ENCODE data around the gene MAPK12. TPM values are rescaled to one million over a fixed set of nuclear protein-coding genes. Genes with fewer than 3 reads are reported as not detected.

Gene MAPK12
- total and polyA plus RNA-seq, 2 of the 8 experiments (the other 6 are each of a cell fraction or from before 2014, with no cell fraction given) = 17.3 to 20.3 TPM

DNA sequence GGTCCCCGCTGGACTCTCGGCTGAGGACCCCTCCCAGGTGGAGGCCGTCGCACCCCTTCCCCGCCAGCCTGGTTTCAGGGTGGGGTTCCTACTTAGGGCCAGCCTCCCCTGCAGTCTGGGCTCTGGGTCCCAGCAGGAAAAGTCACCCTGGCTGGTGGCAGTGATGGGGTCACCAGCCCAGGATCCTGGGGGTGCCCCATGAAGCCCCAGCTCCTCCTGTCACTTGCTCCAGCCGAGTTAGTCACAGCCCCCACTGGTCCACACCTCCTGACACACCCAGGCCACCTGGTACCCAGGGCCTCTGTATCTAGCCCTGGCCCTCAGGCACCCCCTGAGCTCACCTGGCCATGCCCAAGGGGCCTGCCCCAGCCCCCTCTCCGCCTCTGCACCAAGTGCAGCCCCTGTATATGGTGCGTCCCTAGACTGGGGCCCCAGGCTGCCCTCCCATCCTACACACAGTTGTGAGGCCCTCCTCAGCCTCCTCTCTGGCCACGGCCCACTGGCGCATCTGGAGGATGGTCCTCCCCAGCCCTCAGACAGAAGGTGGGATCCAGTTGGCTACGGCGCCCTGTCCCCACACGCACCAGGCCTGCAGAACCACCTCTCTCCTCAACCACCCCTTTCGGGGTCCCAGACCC, 39.3 kb upstream of the MAPK12 start:
- H4K5ac ChIP-seq (ENCODE audit: insufficient read length, low read depth, low read length) = no peak overlapping the region
- ChIA-PET CTCF (ENCODE audit: partially characterized antibody) (interaction anchor here (0.7 to 1.5 kb wide), 6 partner anchors 25 to 100 kb away, joined by 3 to 4 read pairs (median 3); no protein-coding TSS in a partner anchor), POLR2A (ENCODE audit: partially characterized antibody) (interaction anchor here (0.7 to 1.6 kb wide), 4 partner anchors 11 to 50 kb away, joined by 3 to 6 read pairs (median 4); partner anchors contain the start of gene HDAC10)
- no peaks in the 10 kb centered on the region for H3K36me3 ChIP-seq (ENCODE audit: control insufficient read depth in 2 of 4, insufficient read depth in 4 of 4, low read length in 3 of 4)
- H3K4me2 ChIP-seq (ENCODE audit: insufficient read depth in 1 of 2, low read depth in 2 of 2, low read length in 2 of 2) = peak overlapping the region; percentile 53 to 77
- no peak overlapping the region for H2BK5ac ChIP-seq (ENCODE audit: low read depth, low read length)
- H3K27ac ChIP-seq (ENCODE audit: low read depth, low read length) = no peak overlapping the region
- H2AFZ ChIP-seq (ENCODE audit: low read length) = no peak overlapping the region
- DNase-seq (ENCODE audit: low read depth in 1 of 2, low spot score in 2 of 2) = no peak
- H2BK15ac ChIP-seq (ENCODE audit: low read length) = 0 out of 2 replicates have a peak overlapping the region, but pooled peaks have one; percentile 29
- no peak overlapping the region for H3K14ac ChIP-seq (ENCODE audit: insufficient read length)
- FAIRE-seq = no peak
- peaks cover 3 to 40% (median 20%) of the 10 kb centered on the region in 4 experiments for H3K4me1 ChIP-seq (replicated peaks in 1 of 4; ENCODE audit: control insufficient read depth in 3 of 4, insufficient read depth in 4 of 4, low read length in 3 of 4)
- peaks cover 0 to 33% of the 10 kb centered on the region in 2 experiments; a peak in 3 of 4 replicates for H3K79me2 ChIP-seq (ENCODE audit: control insufficient read depth in 1 of 2, insufficient read depth in 2 of 2, low read length in 2 of 2)
- no peak overlapping the region for H2BK12ac ChIP-seq (ENCODE audit: low read depth, low read length)
- no peaks in the 10 kb centered on the region for H3K9me3 ChIP-seq (ENCODE audit: insufficient read depth in 2 of 2, low read depth in 1 of 2, low read length in 1 of 2)
- no peak overlapping the region for H3K23ac ChIP-seq (ENCODE audit: insufficient read length)
- H3K23me2 ChIP-seq (ENCODE audit: low read depth, low read length) = peaks cover 9% of the 10 kb centered on the region; the same call in 1 of the 2 replicates
- no peak overlapping the region for H3K9ac ChIP-seq (replicated peaks in 1 of 4; ENCODE audit: extremely low read depth in 1 of 4, low read depth in 3 of 4, low read length in 3 of 4)
- no peak overlapping the region for H3K18ac ChIP-seq (ENCODE audit: extremely low read depth, low read length)
- peaks cover 18% of the 10 kb centered on the region for H3K79me1 ChIP-seq (ENCODE audit: low read depth, low read length)
- H4K91ac ChIP-seq (replicated peaks; ENCODE audit: insufficient read length, low read length) = no peak overlapping the region
- H3K27me3 ChIP-seq (replicated peaks in 1 of 4; ENCODE audit: control insufficient read depth in 3 of 4, extremely low read depth in 1 of 4, insufficient read depth in 3 of 4, low read length in 3 of 4) = no peaks in the 10 kb centered on the region; a peak in 2 of 7 replicates
- peaks cover 16 to 39% of the 10 kb centered on the region in 2 experiments for H4K20me1 ChIP-seq (replicated peaks in 1 of 2; ENCODE audit: control insufficient read depth in 1 of 2, insufficient read depth in 2 of 2, low read length in 2 of 2)
- H3K4me3 ChIP-seq (ENCODE audit: extremely low read depth in 1 of 4, insufficient read depth in 2 of 4, low read depth in 3 of 4, low read length in 4 of 4) = peak overlapping the region in 2 of 4 experiments; percentile 35 to 68; a peak in 4 of 8 replicates
- no peak overlapping the region for H3K56ac ChIP-seq (replicated peaks; ENCODE audit: insufficient read length, low read depth, low read length)
- H2AK5ac ChIP-seq (ENCODE audit: low read depth, low read length) = peak overlapping the region; percentile 3; the same call in 1 of the 2 replicates
- TF ChIP-seq SP4 (IDR thresholded peaks at IDR 0.05; ENCODE audit: low read length) (no peak), POLR2AphosphoS5 (IDR thresholded peaks at IDR 0.05; ENCODE audit: low read depth, low read length) (no peak), EP300 (IDR thresholded peaks at IDR 0.05; ENCODE audit: borderline replicate concordance in 1 of 2, low read depth in 2 of 2, low read length in 2 of 2) (no peak), ATF3 (IDR thresholded peaks at IDR 0.05; ENCODE audit: insufficient read depth, low read depth, low read length) (no peak), CHD1 (IDR thresholded peaks at IDR 0.05; ENCODE audit: low read depth, low read length) (no peak)
- H2BK20ac ChIP-seq (ENCODE audit: low read length) = no peak overlapping the region
- H4K8ac ChIP-seq (ENCODE audit: extremely low read depth, insufficient read depth, low read length) = peak overlapping the region; percentile 35
- H2BK120ac ChIP-seq (replicated peaks; ENCODE audit: low read depth, low read length) = no peak overlapping the region
- H3K4ac ChIP-seq (replicated peaks; ENCODE audit: insufficient read length, low read depth, low read length) = no peak overlapping the region
- 71% methylated on average over 13 of the region's 14 CpGs; no CpG with 5 or more reads in 1 of the 2 experiments for WGBS, 2 experiments (ENCODE audit: extremely low coverage in 1 of 2, insufficient coverage in 1 of 2, insufficient read length in 1 of 2, insufficient replicate concordance in 2 of 2, low coverage in 1 of 2, low lambda C conversion rate in 2 of 2, missing lambda C conversion rate in 1 of 2)

Measured in H1 (cell line).